HepG2 (cell line): ENCODE data around the gene IMP3. TPM values are rescaled to one million over a fixed set of nuclear protein-coding genes. Genes with fewer than 3 reads are reported as not detected.

ENCODE experiments used
- SMAD3 ChIP-seq: sonication (generic); formaldehyde crosslinking; IDR thresholded peaks from 2 replicates; pipeline ENCODE4 v1.4.0; 2020; ENCODE audit warnings: missing genetic modification reagents
- SNAPC2 ChIP-seq: sonication (generic); formaldehyde crosslinking; IDR thresholded peaks from 2 replicates; pipeline ENCODE4 v1.8.1; 2022; ENCODE audit warnings: mild to moderate bottlenecking, missing genetic modification reagents
- ZBTB34 ChIP-seq: sonication (generic); formaldehyde crosslinking; IDR thresholded peaks from 2 replicates; pipeline ENCODE4 v1.8.0; 2022; ENCODE audit warnings: mild to moderate bottlenecking, missing genetic modification reagents
- ZBTB7A ChIP-seq: sonication (generic); formaldehyde crosslinking; IDR thresholded peaks from 2 replicates; pipeline ENCODE4 v1.8.0; 2022; ENCODE audit warnings: mild to moderate bottlenecking, missing genetic modification reagents
- ZMYM4 ChIP-seq: sonication (generic); formaldehyde crosslinking; IDR thresholded peaks from 2 replicates; pipeline ENCODE4 v1.8.1; 2023; ENCODE audit warnings: mild to moderate bottlenecking, missing genetic modification reagents
- ZNF407 ChIP-seq: sonication (generic); formaldehyde crosslinking; IDR thresholded peaks from one replicate; pipeline ENCODE4 v1.5.1; 2020; ENCODE audit warnings: mild to moderate bottlenecking, missing genetic modification reagents; ENCODE audit errors: not compliant biosample characterization
- ZNF432 ChIP-seq: sonication (generic); formaldehyde crosslinking; IDR thresholded peaks from 2 replicates; pipeline ENCODE4 v1.5.0; 2020; ENCODE audit warnings: missing genetic modification reagents, mild to moderate bottlenecking, borderline replicate concordance
- ZNF501 ChIP-seq: sonication (generic); formaldehyde crosslinking; IDR thresholded peaks from 2 replicates; pipeline ENCODE4 v1.5.1; 2020; ENCODE audit warnings: mild to moderate bottlenecking, moderate library complexity, missing genetic modification reagents
- ZNF556 ChIP-seq: sonication (generic); formaldehyde crosslinking; IDR thresholded peaks from 2 replicates; pipeline ENCODE4 v1.4.0; 2020; ENCODE audit warnings: mild to moderate bottlenecking, missing genetic modification reagents, borderline replicate concordance
- ZNF616 ChIP-seq: sonication (generic); formaldehyde crosslinking; IDR thresholded peaks from 2 replicates; pipeline ENCODE4 v1.5.0; 2020; ENCODE audit warnings: low read depth, mild to moderate bottlenecking, missing genetic modification reagents
- ZNF619 ChIP-seq: sonication (generic); formaldehyde crosslinking; IDR thresholded peaks from 2 replicates; pipeline ENCODE4 v1.4.0; 2020; ENCODE audit warnings: mild to moderate bottlenecking, missing genetic modification reagents
- ZNF644 ChIP-seq: IDR thresholded peaks from 2 replicates; pipeline ENCODE4 v1.6.1; 2016; ENCODE audit warnings: low read depth
- ZNF891 ChIP-seq: sonication (generic); formaldehyde crosslinking; IDR thresholded peaks from 2 replicates; pipeline ENCODE4 v1.5.0; 2020; ENCODE audit warnings: mild to moderate bottlenecking, missing genetic modification reagents
- ZSCAN25 ChIP-seq: sonication (generic); formaldehyde crosslinking; IDR thresholded peaks from 2 replicates; pipeline ENCODE4 v1.8.0; 2022; ENCODE audit warnings: mild to moderate bottlenecking, missing genetic modification reagents
- polyA plus RNA-seq, 8 experiments: library from polyadenylated mRNA; depleted of rRNA in 3 of 8; stranded (reverse) in 7 of 8; unstranded in 1 of 8; fragments of >200 nt; fragmentation: Illumina TruSeq in 4 of 8; extraction: Trizol in 4 of 8; gene quantifications; 2 replicates each; pipeline versions ENCODE4 v1.2.1 to v1.2.3, GENCODE V29; 2011 to 2016; ENCODE audit warnings: low read depth in 4 of 8, missing spikeins in 1 of 8, mixed read lengths in 1 of 8; ENCODE audit not compliant: insufficient read depth in 1 of 8
- total RNA-seq, 5 experiments: library from RNA; depleted of rRNA; stranded (reverse); fragments of >200 nt; fragmentation: Illumina TruSeq; extraction: Trizol; gene quantifications; 2 replicates each; pipeline ENCODE4 v1.2.3, GENCODE V29; 2016; ENCODE audit warnings: low read depth in 1 of 5
- TF ChIP-seq, protein P1 (sequence below): sonication (generic); formaldehyde crosslinking; IDR thresholded peaks from 2 replicates; pipeline ENCODE4 v1.8.0; 2022; ENCODE audit warnings: missing genetic modification reagents, mild to moderate bottlenecking, borderline replicate concordance
- TF ChIP-seq, protein P2 (sequence below): IDR thresholded peaks from 2 replicates; pipeline ENCODE4 v1.6.1; 2016; ENCODE audit warnings: low read depth

IMP3 gene
- total and polyA plus RNA-seq, 2 of the 13 experiments (the other 11 are each of a cell fraction or from before 2014, with no cell fraction given) = 38.3 to 143 TPM

- TF ChIP-seq ZSCAN25 (no peak), SMAD3 (CRISPR knock-in tag) (no peak), SNAPC2 (CRISPR knock-in tag) (peak; percentile 67; the same call in 1 of the 2 replicates), ZMYM4 (CRISPR knock-in tag) (peak; percentile 56; the same call in 1 of the 2 replicates), ZNF407 (CRISPR knock-in tag) (peak; percentile 12), ZNF432 (no peak), ZNF891 (CRISPR knock-in tag) (peak; percentile 17; the same call in 1 of the 2 replicates), ZNF501 (0 out of 2 replicates have a peak, but pooled peaks have one; percentile 79), ZNF556 (CRISPR knock-in tag) (no peak), ZNF644 (CRISPR knock-in tag) (no peak), ZNF616 (CRISPR knock-in tag) (peak; percentile 51; the same call in 1 of the 2 replicates), ZNF619 (CRISPR knock-in tag) (peak; percentile 63; the same call in 1 of the 2 replicates), ZBTB34 (peak; percentile 69; the same call in 1 of the 2 replicates), ZBTB7A (peak; percentile 50; the same call in 1 of the 2 replicates)
- TF ChIP-seq, protein P1, sequence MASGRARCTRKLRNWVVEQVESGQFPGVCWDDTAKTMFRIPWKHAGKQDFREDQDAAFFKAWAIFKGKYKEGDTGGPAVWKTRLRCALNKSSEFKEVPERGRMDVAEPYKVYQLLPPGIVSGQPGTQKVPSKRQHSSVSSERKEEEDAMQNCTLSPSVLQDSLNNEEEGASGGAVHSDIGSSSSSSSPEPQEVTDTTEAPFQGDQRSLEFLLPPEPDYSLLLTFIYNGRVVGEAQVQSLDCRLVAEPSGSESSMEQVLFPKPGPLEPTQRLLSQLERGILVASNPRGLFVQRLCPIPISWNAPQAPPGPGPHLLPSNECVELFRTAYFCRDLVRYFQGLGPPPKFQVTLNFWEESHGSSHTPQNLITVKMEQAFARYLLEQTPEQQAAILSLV = peak; percentile 70; the same call in 1 of the 2 replicates
- TF ChIP-seq, protein P2, sequence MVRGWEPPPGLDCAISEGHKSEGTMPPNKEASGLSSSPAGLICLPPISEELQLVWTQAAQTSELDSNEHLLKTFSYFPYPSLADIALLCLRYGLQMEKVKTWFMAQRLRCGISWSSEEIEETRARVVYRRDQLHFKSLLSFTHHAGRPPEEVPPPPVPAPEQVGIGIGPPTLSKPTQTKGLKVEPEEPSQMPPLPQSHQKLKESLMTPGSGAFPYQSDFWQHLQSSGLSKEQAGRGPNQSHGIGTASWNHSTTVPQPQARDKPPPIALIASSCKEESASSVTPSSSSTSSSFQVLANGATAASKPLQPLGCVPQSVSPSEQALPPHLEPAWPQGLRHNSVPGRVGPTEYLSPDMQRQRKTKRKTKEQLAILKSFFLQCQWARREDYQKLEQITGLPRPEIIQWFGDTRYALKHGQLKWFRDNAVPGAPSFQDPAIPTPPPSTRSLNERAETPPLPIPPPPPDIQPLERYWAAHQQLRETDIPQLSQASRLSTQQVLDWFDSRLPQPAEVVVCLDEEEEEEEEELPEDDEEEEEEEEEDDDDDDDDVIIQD (CRISPR knock-in tag) = no peak
Observed at GRCh38 chr15:75647370-75648155, 7.5 kb upstream of the IMP3 start, which contains the start of gene SNX33 (continued).
